Cardiac fibroblast (primary cell): ENCODE results near the gene PTPRU.

Experiments
- DNase-seq, 2 donors: peaks; one replicate each; pipeline versions ENCODE4 v3.0.0 to v3.0.0-alpha.2; 2010; ENCODE audit warnings: low read depth in 2 of 2
- H3K4me3 ChIP-seq, 2 donors: replicated peaks in 1 of 2; 1 replicate in 1 of 2; 2 replicates in 1 of 2; pipeline ENCODE4 v1.5.1; 2011; ENCODE audit warnings: low read depth in 2 of 2, low read length in 2 of 2, mild to moderate bottlenecking in 2 of 2, moderate library complexity in 1 of 2
- CTCF ChIP-seq: IDR thresholded peaks from one replicate; pipeline ENCODE4 v1.5.1; 2011; ENCODE audit warnings: low read depth, mild to moderate bottlenecking, low read length, inconsistent platforms

Gene PTPRU

GRCh38 chr1:29317916-29318530, 81.7 kb downstream of the PTPRU start:
- DNase-seq = no peak
- no peak for TF ChIP-seq CTCF
- H3K4me3 ChIP-seq = no peak overlapping the region

GRCh38 chr1:29318724-29319123, 82.4 kb downstream of the PTPRU start:
- TF ChIP-seq CTCF = no peak

GRCh38 chr1:29319300-29320110, 83.2 kb downstream of the PTPRU start:
- DNase-seq = no peak
- no peak for TF ChIP-seq CTCF
- H3K4me3 ChIP-seq = no peak overlapping the region

More at GRCh38 chr1:29318724-29319123, 82.4 kb downstream of the PTPRU start:
- DNase-seq = no peak
- H3K4me3 ChIP-seq = no peak overlapping the region

GRCh38 chr1:29320156-29320940, 84.0 kb downstream of the PTPRU start:
- TF ChIP-seq CTCF = no peak
- no peak for DNase-seq
- H3K4me3 ChIP-seq = no peak overlapping the region

GRCh38 chr1:29321176-29321575, 84.9 kb downstream of the PTPRU start:
- TF ChIP-seq CTCF = no peak

GRCh38 chr1:29322147-29322694, 85.9 kb downstream of the PTPRU start:
- DNase-seq = no peak
- TF ChIP-seq CTCF = no peak
- H3K4me3 ChIP-seq = no peak overlapping the region

More at GRCh38 chr1:29321176-29321575, 84.9 kb downstream of the PTPRU start:
- DNase-seq = no peak
- H3K4me3 ChIP-seq = no peak overlapping the region
